RWPE1 (cell line): ENCODE data around the gene ZNF396.
A peak's percentile ranks its signal among the peaks of the same experiment; 100 is the strongest.

Experiments used
- CTCF ChIA-PET: fragments of 350-600 bp; sonication (Branson Sonifier 250); formaldehyde crosslinking; extraction: SDS; loops from one replicate; lab custom pipeline; 2021; lab: Yijun Ruan, JAX
- POLR2A ChIA-PET: fragments of 400-600 bp; formaldehyde crosslinking; extraction: SDS; loops from one replicate; lab custom pipeline; 2020; ENCODE audit warnings: antibody characterized with exemption; ENCODE audit not compliant: low non-redundant PET; lab: Yijun Ruan, JAX
- DNase-seq: peaks from one replicate; pipeline ENCODE4 v3.0.0; 2012; ENCODE audit warnings: low spot score
- H3K27ac ChIP-seq: fragments of 450-650 bp; 2 replicates; pipeline ENCODE4 v1.5.1; 2017
- CTCF ChIP-seq: fragments of 450-650 bp; conservative IDR thresholded peaks from 2 replicates; pipeline ENCODE4 v1.5.1; 2017; ENCODE audit warnings: low read depth, mild to moderate bottlenecking

Gene ZNF396

GRCh38 chr18:35376742-35377695, at the start of gene ZNF396:
TSS of gene ZNF396 (minus strand) at chr18:35377337. CDS start at chr18:35374292, 3,045 bp downstream.
- peak; percentile 48 for DNase-seq
- CTCF ChIA-PET: no interaction called here
- peak within 1 kb of the TSS; percentile 13; the same call in 1 of the 2 replicates for H3K27ac ChIP-seq
- POLR2A ChIA-PET: no interaction called here
- no peak for TF ChIP-seq CTCF

GRCh38 chr18:35426786-35427185, 49.6 kb upstream of the ZNF396 start:
- no peak for TF ChIP-seq CTCF
- POLR2A ChIA-PET: no interaction called here
- DNase-seq: no peak
- CTCF ChIA-PET: interaction anchor here (0.6 kb wide), 1 partner anchor 851 kb away, joined by 3 read pairs; no protein-coding TSS in a partner anchor
- no peak overlapping the region for H3K27ac ChIP-seq

- H3K27ac ChIP-seq: no peak overlapping the region
- no peak for TF ChIP-seq CTCF
- CTCF ChIA-PET: no interaction called here
- POLR2A ChIA-PET: no interaction called here
- DNase-seq: no peak
Measured at GRCh38 chr18:35424356-35424755, 47.2 kb upstream of the ZNF396 start.

- ChIA-PET POLR2A (no interaction called here), CTCF (no interaction called here)
- TF ChIP-seq CTCF: no peak
- H3K27ac ChIP-seq: no peak overlapping the region
- no peak for DNase-seq
Measured at GRCh38 chr18:35422237-35422636, 45.1 kb upstream of the ZNF396 start.

- ChIA-PET POLR2A (no interaction called here), CTCF (no interaction called here)
- no peak overlapping the region for H3K27ac ChIP-seq
- no peak for TF ChIP-seq CTCF
- no peak for DNase-seq
Measured at GRCh38 chr18:35418610-35419009, 41.5 kb upstream of the ZNF396 start.

- CTCF ChIA-PET: no interaction called here
- no peak for TF ChIP-seq CTCF
- POLR2A ChIA-PET: no interaction called here
- H3K27ac ChIP-seq: no peak overlapping the region
- no peak for DNase-seq
Measured at GRCh38 chr18:35417223-35417622, 40.1 kb upstream of the ZNF396 start.
